Uterus (tissue), 4 donors: ENCODE data around the gene APLNR. TPM values are rescaled to one million over a fixed set of nuclear protein-coding genes. Genes with fewer than 3 reads are reported as not detected.

Source experiments
- DNase-seq, 2 donors: peaks; one replicate each; pipeline ENCODE4 v3.0.0-alpha.2; 2019 to 2020
- H3K27ac ChIP-seq, 2 donors: fragments of 200-600 bp; sonication (generic); 1 replicate in 1 of 2; 2 replicates in 1 of 2; pipeline ENCODE4 v1.5.1; 2016 to 2018
- H3K27me3 ChIP-seq, 2 donors: fragments of 200-600 bp; sonication (generic); one replicate each; pipeline ENCODE4 v1.5.1; 2018 to 2019; ENCODE audit warnings: control low read depth in 1 of 2
- H3K36me3 ChIP-seq, 2 donors: fragments of 200-600 bp; sonication (generic); one replicate each; pipeline ENCODE4 v1.5.1; 2019; ENCODE audit warnings: control low read depth in 1 of 2
- H3K4me1 ChIP-seq, 2 donors: fragments of 200-600 bp; sonication (generic); one replicate each; pipeline ENCODE4 v1.5.1; 2018 to 2019; ENCODE audit warnings: control low read depth in 1 of 2
- H3K4me3 ChIP-seq, 2 donors: fragments of 200-600 bp; sonication (generic); 1 replicate in 1 of 2; 2 replicates in 1 of 2; pipeline ENCODE4 v1.5.1; 2018 to 2019; ENCODE audit warnings: mild to moderate bottlenecking in 1 of 2
- H3K9me3 ChIP-seq, 2 donors: fragments of 200-600 bp; sonication (generic); one replicate each; pipeline ENCODE4 v1.5.1; 2019; ENCODE audit warnings: control low read depth in 1 of 2
- POLR2A ChIP-seq, 2 donors: fragments of 450-650 bp; IDR thresholded peaks; one replicate each; pipeline ENCODE4 v1.6.1; 2016; ENCODE audit warnings: antibody characterized with exemption in 2 of 2, mild to moderate bottlenecking in 1 of 2, moderate library complexity in 1 of 2
- intact Hi-C: fragments of 100-400 bp; cut with DNase I; formaldehyde crosslinking; loops from one replicate; pipeline ENCODE4 v1.15.1; 2023; ENCODE audit warnings: low total_unique reads
- total RNA-seq, 4 donors: library from RNA; depleted of rRNA in 3 of 4; stranded (reverse); fragments of >200 nt in 3 of 4; gene quantifications; one replicate each; pipeline versions ENCODE4 v1.1.0 to v1.2.4, GENCODE V29; 2014 to 2023
- TF ChIP-seq, protein P1 (sequence below), 4 experiments: fragments of 200-600 bp in 2 of 4; fragments of 450-650 bp in 2 of 4; sonication (generic) in 2 of 4; IDR thresholded peaks; one replicate each; pipeline ENCODE4 v1.5.1; 2016 to 2019; ENCODE audit warnings: antibody characterized with exemption in 4 of 4, mild to moderate bottlenecking in 2 of 4, moderate library complexity in 1 of 4
- donor health status: DM: yes; HTN: yes; CAD: no.

APLNR gene
- total RNA-seq, 4 donors from 2014 or later, result 0.58 to 112 TPM; not detected in 2

DNA sequence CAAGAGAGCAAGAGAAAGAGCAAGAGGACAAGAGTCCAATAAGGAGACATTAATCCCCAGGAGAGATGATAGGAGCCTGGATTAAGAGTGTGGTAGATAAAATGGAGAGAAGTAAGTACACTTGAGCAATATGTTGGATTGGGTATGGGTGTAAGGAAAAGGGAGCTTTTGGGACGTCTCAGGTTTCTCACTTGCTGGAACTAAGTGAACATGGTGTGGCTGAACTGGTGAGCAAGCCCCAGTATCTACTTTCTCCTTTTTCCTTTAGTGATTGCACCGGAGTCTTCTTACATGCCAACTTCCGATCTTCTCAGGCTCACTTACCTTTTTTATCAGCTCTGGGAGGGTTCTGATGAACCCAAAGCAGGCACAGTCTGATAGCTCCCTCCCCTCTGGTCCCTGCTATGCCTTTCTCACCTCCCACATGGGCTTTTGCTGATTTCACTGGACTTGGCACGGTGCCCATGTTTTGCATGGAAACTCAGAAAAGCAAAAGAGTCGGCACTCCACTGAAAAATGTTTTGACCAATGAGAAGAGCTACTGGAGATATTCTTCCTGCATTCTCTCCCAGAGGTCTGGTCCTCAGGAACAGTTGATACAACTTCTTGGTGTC, 14.5 kb upstream of the APLNR start:
- Histone ChIP-seq H3K27me3 (no peaks in the 10 kb centered on the region), H3K9me3 (no peaks in the 10 kb centered on the region), H3K4me1 (no peaks in the 10 kb centered on the region), H3K27ac (no peak overlapping the region), H3K4me3 (no peak overlapping the region), H3K36me3 (no peaks in the 10 kb centered on the region)
- no peak for DNase-seq
- intact Hi-C loops, result no loop called here
- no peak for TF ChIP-seq POLR2A (IDR thresholded peaks at IDR 0.05)
- TF ChIP-seq, protein P1, sequence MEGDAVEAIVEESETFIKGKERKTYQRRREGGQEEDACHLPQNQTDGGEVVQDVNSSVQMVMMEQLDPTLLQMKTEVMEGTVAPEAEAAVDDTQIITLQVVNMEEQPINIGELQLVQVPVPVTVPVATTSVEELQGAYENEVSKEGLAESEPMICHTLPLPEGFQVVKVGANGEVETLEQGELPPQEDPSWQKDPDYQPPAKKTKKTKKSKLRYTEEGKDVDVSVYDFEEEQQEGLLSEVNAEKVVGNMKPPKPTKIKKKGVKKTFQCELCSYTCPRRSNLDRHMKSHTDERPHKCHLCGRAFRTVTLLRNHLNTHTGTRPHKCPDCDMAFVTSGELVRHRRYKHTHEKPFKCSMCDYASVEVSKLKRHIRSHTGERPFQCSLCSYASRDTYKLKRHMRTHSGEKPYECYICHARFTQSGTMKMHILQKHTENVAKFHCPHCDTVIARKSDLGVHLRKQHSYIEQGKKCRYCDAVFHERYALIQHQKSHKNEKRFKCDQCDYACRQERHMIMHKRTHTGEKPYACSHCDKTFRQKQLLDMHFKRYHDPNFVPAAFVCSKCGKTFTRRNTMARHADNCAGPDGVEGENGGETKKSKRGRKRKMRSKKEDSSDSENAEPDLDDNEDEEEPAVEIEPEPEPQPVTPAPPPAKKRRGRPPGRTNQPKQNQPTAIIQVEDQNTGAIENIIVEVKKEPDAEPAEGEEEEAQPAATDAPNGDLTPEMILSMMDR (IDR thresholded peaks at IDR 0.05), result no peak

DNA sequence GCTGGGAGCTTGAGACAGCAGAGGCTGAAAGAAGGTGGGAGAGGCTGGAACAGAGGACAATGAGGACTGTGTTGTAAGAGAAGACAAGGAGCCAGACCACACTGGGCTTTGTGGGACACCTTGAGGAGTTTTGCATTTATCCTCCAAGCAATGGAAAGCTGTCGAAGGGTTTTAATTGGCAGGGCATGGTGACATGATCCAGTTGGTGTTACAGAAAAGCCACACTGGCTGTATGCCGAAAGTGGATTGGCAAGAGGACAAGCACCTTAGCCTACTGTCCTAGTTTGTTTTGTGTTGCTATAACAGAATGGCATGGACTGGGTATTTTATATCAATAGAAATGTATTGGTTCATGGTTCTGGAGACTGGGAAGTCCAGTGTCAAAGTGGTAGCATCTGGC, 14.0 kb upstream of the APLNR start:
- Histone ChIP-seq H3K4me3 (no peak overlapping the region), H3K4me1 (no peaks in the 10 kb centered on the region), H3K36me3 (no peaks in the 10 kb centered on the region), H3K27me3 (no peaks in the 10 kb centered on the region), H3K9me3 (no peaks in the 10 kb centered on the region), H3K27ac (no peak overlapping the region)
- TF ChIP-seq POLR2A (IDR thresholded peaks at IDR 0.05), result no peak
- TF ChIP-seq, protein P1 (IDR thresholded peaks at IDR 0.05), result no peak
- intact Hi-C loops, result no loop called here
- no peak for DNase-seq

DNA sequence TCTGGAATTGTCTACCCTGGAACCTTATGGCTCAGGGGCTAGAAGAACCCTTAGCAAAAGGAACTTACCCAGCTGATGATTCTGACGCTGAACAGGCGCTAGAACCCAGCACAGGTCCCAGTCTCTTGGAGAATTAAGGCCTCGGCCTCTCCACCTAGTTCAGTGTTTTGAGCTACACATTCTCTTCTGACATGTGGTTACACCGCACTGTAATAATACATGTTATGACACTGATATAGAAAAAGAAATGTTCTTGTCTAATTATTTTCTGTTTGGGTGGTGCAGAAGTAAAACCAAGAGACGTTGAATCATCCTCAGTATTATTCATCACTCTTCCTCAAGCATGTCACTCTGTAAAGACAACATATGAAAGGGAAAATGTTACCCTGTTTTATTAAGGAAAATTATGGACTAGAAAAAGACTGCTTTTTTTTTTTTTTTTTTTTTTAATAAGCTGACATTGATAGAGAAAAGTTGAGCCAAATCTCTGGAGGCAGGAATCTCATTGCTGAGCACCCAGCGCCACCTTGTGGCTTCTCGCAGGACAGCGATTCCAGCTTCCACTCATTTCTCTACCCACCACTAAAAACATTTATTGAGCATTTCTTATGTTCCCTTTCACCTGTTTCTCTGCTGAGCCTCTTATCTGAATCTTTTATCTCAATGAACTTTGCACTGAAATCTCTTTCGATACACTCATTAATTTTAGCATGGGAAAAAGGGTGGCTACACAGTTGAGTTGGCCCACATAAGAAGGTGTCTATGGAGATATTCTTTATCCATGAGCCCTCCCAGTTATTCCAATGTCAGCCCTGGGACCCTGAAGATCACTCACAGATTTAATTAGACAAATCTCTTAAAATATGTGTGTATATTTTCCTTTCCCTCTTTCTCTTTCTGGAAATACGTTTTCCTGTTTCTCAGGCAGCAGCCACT, 12.6 kb upstream of the APLNR start:
- peak; percentile 54 to 64 for DNase-seq
- Histone ChIP-seq H3K27me3 (no peaks in the 10 kb centered on the region), H3K9me3 (no peaks in the 10 kb centered on the region), H3K4me1 (no peaks in the 10 kb centered on the region), H3K27ac (peak overlapping the region in 1 of 2 donors; percentile 44), H3K36me3 (no peaks in the 10 kb centered on the region), H3K4me3 (no peak overlapping the region)
- intact Hi-C loops, result loop anchor here (10.0 kb wide), 1 partner anchor 115 kb away; no protein-coding TSS in a partner anchor
- TF ChIP-seq, protein P1 (IDR thresholded peaks at IDR 0.05), result peak; percentile 73 to 85 (median 80)
- TF ChIP-seq POLR2A (IDR thresholded peaks at IDR 0.05), result no peak

DNA sequence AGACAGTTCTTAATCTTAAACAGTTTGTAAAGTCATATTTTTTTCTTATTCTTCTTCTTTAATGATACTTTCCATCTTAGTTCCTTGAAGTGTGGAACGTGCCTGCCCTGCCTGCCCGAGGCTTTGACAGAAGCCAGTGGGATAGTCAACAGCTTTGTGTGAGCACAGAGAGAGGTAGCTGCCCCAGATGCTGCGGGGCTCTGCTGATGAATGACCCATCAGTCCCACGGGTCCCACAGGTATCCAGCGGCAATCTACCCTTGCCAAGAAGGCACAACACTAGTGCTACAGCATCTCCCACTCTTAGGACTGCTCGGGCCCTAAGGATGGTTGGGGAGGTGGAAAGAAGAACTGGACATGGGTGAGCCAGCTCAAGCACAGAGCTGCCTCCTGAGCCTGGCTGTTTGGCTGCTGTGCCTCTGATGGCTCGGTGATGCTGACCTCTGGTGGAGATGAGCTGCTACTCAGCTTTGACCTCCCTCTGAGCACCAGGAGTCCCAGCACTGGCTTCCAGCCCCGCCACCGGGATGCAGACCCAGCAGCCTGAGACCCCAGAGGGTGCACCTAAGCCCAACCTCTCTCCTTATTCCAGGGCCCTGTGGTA, 11.8 kb upstream of the APLNR start:
- TF ChIP-seq, protein P1 (IDR thresholded peaks at IDR 0.05), result peak; percentile 60 to 79 (median 68)
- TF ChIP-seq POLR2A (IDR thresholded peaks at IDR 0.05), result no peak
- intact Hi-C loops, result loop anchor here (10.0 kb wide), 1 partner anchor 114 kb away; no protein-coding TSS in a partner anchor
- peak; percentile 63 to 64 for DNase-seq
- H3K27ac ChIP-seq, result peak overlapping the region in 1 of 2 donors; percentile 44
- no peaks in the 10 kb centered on the region for H3K27me3 ChIP-seq
- H3K36me3 ChIP-seq, result no peaks in the 10 kb centered on the region
- H3K4me3 ChIP-seq, result no peak overlapping the region
- H3K9me3 ChIP-seq, result no peaks in the 10 kb centered on the region
- no peaks in the 10 kb centered on the region for H3K4me1 ChIP-seq
